Gastroesophageal sphincter (tissue), 4 donors: ENCODE results near the gene WDR83. TPM values are rescaled to one million over a fixed set of nuclear protein-coding genes. Genes with fewer than 3 reads are reported as not detected.
A peak's percentile ranks its signal among the peaks of the same experiment; 100 is the strongest.
"Not testable (repeated sequence)": the region's sequence is repeated elsewhere in the genome, so short reads cannot be mapped to it uniquely, and the experiment has no call there.

Experiments
- ATAC-seq: fragments of 150-250 bp; one replicate; pipeline ENCODE4 v1.9.1; 2016; ENCODE audit warnings: mild to moderate bottlenecking, moderate library complexity
- H3K27ac ChIP-seq, 4 donors: fragments of 200-600 bp; sonication (generic) in 3 of 4; 1 replicate in 3 of 4; 2 replicates in 1 of 4; pipeline ENCODE4 v1.5.1; 2016 to 2019
- H3K27me3 ChIP-seq: fragments of 200-600 bp; sonication (generic); one replicate; pipeline ENCODE4 v1.5.1; 2019
- H3K36me3 ChIP-seq, 2 donors: fragments of 200-600 bp; sonication (generic); one replicate each; pipeline ENCODE4 v1.5.1; 2019; ENCODE audit warnings: control low read depth in 1 of 2
- H3K4me1 ChIP-seq, 3 donors: fragments of 200-600 bp; sonication (generic); 1 replicate in 2 of 3; 2 replicates in 1 of 3; pipeline ENCODE4 v1.5.1; 2016 to 2019; ENCODE audit warnings: control low read depth in 2 of 3
- H3K4me3 ChIP-seq, 2 donors: fragments of 200-600 bp; sonication (generic); one replicate each; pipeline ENCODE4 v1.5.1; 2019; ENCODE audit warnings: mild to moderate bottlenecking in 1 of 2, moderate library complexity in 1 of 2
- H3K9me3 ChIP-seq, 3 donors: fragments of 200-600 bp; sonication (generic); one replicate each; pipeline ENCODE4 v1.5.1; 2017 to 2019; ENCODE audit warnings: control low read depth in 2 of 3
- EP300 ChIP-seq: sonication (generic); formaldehyde crosslinking; IDR thresholded peaks from one replicate; pipeline ENCODE4 v1.6.1; 2017; ENCODE audit warnings: antibody characterized with exemption, mild to moderate bottlenecking
- POLR2A ChIP-seq, 2 donors: fragments of 450-650 bp; IDR thresholded peaks; one replicate each; pipeline ENCODE4 v1.6.1; 2017; ENCODE audit warnings: antibody characterized with exemption in 2 of 2, mild to moderate bottlenecking in 2 of 2, moderate library complexity in 1 of 2
- POLR2AphosphoS5 ChIP-seq: sonication (generic); formaldehyde crosslinking; IDR thresholded peaks from one replicate; pipeline ENCODE4 v1.6.1; 2017; ENCODE audit warnings: antibody characterized with exemption
- WGBS, 2 donors: methylation state at CpG; one replicate each; pipeline ENCODE4 v1.1.5; 2018; ENCODE audit warnings: low coverage in 1 of 2; 5-methylcytosine and 5-hydroxymethylcytosine counted together
- total RNA-seq, 4 donors: library from RNA; depleted of rRNA; stranded (reverse); fragments of >200 nt; gene quantifications; one replicate each; pipeline ENCODE4 v1.1.0, GENCODE V29; 2016
- TF ChIP-seq, protein P1 (sequence below), 4 experiments: fragments of 200-600 bp in 2 of 4; fragments of 450-650 bp in 2 of 4; sonication (generic) in 1 of 4; IDR thresholded peaks; one replicate each; pipeline ENCODE4 v1.5.1; 2017 to 2019; ENCODE audit warnings: antibody characterized with exemption in 4 of 4, mild to moderate bottlenecking in 2 of 4, moderate library complexity in 2 of 4

Gene WDR83
- total RNA-seq, 4 donors from 2014 or later, result 8.8 to 19.8 (median 15.5) TPM

DNA sequence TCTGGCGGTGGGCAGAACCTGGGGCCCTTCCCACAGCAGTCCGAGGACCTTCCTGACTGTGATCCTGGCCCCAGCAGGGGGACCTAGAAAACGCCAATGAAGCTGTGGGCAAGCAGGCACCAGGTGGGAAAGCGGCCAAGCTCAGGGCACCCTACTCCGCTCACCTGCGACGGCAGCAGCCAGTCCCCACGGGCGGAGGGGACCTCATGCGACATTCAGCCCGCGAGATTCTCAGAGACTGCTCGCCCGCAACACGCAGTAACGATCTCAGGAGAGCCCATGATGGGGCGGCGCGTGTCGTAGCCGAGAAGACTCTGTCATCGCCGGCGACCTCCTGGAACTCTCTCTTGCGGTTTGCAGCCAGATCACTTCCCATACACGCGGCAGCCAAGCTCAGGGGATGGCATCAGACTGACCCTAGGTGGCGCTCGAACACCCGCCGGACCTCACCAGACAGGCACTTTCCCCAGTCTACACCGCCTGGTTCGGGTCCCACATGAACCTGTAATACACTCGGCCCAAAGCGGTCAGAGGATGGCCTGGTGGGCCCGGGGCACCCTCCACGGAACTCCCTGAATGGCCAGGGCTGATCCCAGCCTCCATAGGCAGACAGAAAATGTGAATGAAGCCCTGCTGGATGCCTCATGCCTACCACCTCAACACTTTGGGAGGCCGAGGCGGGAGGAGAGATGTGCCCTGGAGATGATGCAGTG is 26.6 kb upstream of the WDR83 start:
- Histone ChIP-seq H3K4me1 (peaks cover 0 to 13% (median 10%) of the 10 kb centered on the region in 3 donors), H3K9me3 (no peaks in the 10 kb centered on the region), H3K27me3 (no peaks in the 10 kb centered on the region), H3K27ac (peak overlapping the region in 1 of 4 donors; percentile 7), H3K36me3 (no peaks in the 10 kb centered on the region), H3K4me3 (peak overlapping the region in 1 of 2 donors; percentile 36)
- WGBS, 2 donors, result 0% methylated on average over 5 of the region's 39 CpGs; no CpG with 5 or more reads in 1 of the 2 donors
- peak; percentile 92 for ATAC-seq
- TF ChIP-seq EP300 (no peak), POLR2A (IDR thresholded peaks at IDR 0.05) (no peak)
- TF ChIP-seq, protein P1, sequence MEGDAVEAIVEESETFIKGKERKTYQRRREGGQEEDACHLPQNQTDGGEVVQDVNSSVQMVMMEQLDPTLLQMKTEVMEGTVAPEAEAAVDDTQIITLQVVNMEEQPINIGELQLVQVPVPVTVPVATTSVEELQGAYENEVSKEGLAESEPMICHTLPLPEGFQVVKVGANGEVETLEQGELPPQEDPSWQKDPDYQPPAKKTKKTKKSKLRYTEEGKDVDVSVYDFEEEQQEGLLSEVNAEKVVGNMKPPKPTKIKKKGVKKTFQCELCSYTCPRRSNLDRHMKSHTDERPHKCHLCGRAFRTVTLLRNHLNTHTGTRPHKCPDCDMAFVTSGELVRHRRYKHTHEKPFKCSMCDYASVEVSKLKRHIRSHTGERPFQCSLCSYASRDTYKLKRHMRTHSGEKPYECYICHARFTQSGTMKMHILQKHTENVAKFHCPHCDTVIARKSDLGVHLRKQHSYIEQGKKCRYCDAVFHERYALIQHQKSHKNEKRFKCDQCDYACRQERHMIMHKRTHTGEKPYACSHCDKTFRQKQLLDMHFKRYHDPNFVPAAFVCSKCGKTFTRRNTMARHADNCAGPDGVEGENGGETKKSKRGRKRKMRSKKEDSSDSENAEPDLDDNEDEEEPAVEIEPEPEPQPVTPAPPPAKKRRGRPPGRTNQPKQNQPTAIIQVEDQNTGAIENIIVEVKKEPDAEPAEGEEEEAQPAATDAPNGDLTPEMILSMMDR (IDR thresholded peaks at IDR 0.05), result peak in 3 of 4 experiments; percentile 72 to 86 (median 74)

DNA sequence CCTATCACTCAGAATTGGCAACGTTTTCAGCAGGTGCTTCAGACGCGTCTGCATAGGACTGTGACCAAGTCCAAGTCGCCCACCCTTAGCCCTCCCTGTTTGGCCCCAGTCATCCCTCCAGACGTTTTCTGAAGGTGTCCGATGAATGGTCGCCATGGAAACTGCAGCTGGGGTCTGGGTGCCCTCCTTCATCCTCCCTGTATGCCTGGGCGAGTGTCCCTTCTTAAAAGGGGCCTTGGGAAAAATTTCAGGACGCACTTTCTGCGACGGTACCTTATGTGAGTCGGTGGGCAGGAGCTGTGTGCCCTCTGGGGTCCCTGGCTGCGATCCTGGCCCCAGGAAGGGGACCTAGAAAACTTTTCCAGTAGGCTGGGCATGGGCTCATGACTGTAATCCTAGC is 25.2 kb upstream of the WDR83 start:
- TF ChIP-seq EP300 (no peak), POLR2AphosphoS5 (no peak), POLR2A (IDR thresholded peaks at IDR 0.05) (no peak)
- TF ChIP-seq, protein P1 (IDR thresholded peaks at IDR 0.05), result no peak
- Histone ChIP-seq H3K36me3 (no peaks in the 10 kb centered on the region), H3K27ac (no peak overlapping the region), H3K9me3 (no peaks in the 10 kb centered on the region), H3K4me3 (no peak overlapping the region), H3K27me3 (no peaks in the 10 kb centered on the region), H3K4me1 (peaks cover 0 to 13% (median 10%) of the 10 kb centered on the region in 3 donors)
- no peak for ATAC-seq
- WGBS, 2 donors, result 34 to 57% methylated on average over 5 of the region's 13 CpGs

DNA sequence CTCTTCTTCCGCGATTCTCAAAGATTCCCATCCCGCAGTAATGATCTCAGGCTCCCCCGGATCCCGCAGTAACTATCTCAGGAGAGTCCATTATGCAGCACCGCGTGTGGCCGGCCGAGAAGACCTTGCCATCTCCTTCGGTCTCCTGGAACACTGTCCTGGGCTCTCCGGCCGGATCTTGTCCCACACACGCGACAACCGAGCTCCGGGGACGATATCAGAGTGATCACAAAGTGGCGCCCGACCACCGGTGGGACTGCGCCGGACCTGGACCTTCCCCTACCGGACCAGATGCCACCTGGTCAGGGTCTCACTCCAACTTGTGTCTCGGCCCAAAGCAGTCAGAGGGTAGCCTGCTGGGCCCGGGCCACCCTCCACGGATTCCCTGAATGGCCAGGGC is 24.1 kb upstream of the WDR83 start:
- H3K4me3 ChIP-seq, result no peak overlapping the region
- H3K4me1 ChIP-seq, result peaks cover 0 to 17% (median 10%) of the 10 kb centered on the region in 3 donors
- no peak for ATAC-seq
- no CpG with 5 or more reads among the region's 26 CpGs for WGBS, 2 donors
- no peaks in the 10 kb centered on the region for H3K9me3 ChIP-seq
- TF ChIP-seq, protein P1 (IDR thresholded peaks at IDR 0.05), result no peak
- TF ChIP-seq POLR2AphosphoS5, result no peak
- no peak for TF ChIP-seq POLR2A (IDR thresholded peaks at IDR 0.05)
- TF ChIP-seq EP300, result no peak
- H3K27me3 ChIP-seq, result no peaks in the 10 kb centered on the region
- H3K27ac ChIP-seq, result no peak overlapping the region
- no peaks in the 10 kb centered on the region for H3K36me3 ChIP-seq

DNA sequence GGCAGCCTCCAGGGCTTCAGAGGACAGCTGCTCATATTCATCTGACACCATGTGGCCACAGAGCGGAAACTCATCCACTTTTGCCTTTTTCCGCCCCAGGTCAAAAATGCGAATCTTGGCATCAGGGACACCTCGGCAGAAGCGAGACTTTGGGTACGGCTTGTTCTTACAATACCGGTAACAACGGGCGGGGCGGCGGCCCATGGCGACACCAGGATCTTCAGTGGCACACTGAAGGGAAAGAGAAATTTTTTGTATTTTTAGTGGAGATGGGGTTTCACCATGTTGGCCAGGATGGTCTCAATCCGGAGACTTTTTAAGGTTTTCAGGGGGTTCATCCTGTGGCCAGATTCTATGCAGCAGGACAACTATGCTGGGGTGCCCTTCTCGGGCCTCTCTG is 22.9 kb upstream of the WDR83 start:
- H3K4me3 ChIP-seq, H3K9me3 ChIP-seq, ATAC-seq, H3K27me3 ChIP-seq, H3K36me3 ChIP-seq, H3K27ac ChIP-seq: not testable (repeated sequence)
- peaks cover 0 to 29% (median 20%) of the 10 kb centered on the region in 3 donors for H3K4me1 ChIP-seq
- 93% methylated on average over 2 of the region's 14 CpGs; no CpG with 5 or more reads in 1 of the 2 donors for WGBS, 2 donors

DNA sequence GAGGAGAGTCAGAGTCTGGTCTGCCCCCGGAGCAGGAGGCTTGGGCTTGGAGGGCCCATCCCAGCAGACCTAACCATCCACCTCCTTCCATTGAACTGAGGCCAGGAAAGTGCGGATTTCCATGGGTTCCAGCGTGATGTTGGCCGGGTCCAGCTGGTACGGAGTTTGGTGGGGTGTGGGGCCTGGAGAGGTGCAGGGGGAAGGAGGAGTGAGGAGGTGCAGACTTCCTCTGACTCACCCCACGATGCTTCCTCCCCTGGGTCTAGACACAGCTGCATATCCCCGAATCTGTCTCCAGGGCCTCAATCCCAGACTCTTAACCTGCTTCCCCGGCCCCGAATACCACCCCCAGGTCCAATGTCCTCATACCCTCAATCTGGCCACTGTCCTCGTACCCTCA is 20.1 kb upstream of the WDR83 start:
- 80 to 84% methylated on average over 3 to 4 of the region's 10 CpGs for WGBS, 2 donors
- ATAC-seq, result no peak
- no peak overlapping the region for H3K27ac ChIP-seq

More for the DNA sequence above, 20.1 kb upstream of the WDR83 start:
- Histone ChIP-seq H3K27me3 (no peaks in the 10 kb centered on the region), H3K4me3 (no peak overlapping the region), H3K9me3 (no peaks in the 10 kb centered on the region), H3K36me3 (peaks cover 0 to 6% of the 10 kb centered on the region in 2 donors), H3K4me1 (peaks cover 0 to 19% (median 10%) of the 10 kb centered on the region in 3 donors)
- TF ChIP-seq EP300 (no peak), POLR2AphosphoS5 (no peak), POLR2A (IDR thresholded peaks at IDR 0.05) (no peak)
- TF ChIP-seq, protein P1 (IDR thresholded peaks at IDR 0.05), result no peak
